Gastroesophageal sphincter (tissue), 3 donors: ENCODE results near the gene FAM83D.

Experiments used
- CTCF ChIP-seq, 4 experiments: fragments of 200-600 bp in 2 of 4; fragments of 450-650 bp in 2 of 4; sonication (generic) in 1 of 4; IDR thresholded peaks; one replicate each; pipeline ENCODE4 v1.5.1; 2017 to 2019; ENCODE audit warnings: antibody characterized with exemption in 4 of 4, mild to moderate bottlenecking in 2 of 4, moderate library complexity in 2 of 4
- EP300 ChIP-seq: sonication (generic); formaldehyde crosslinking; IDR thresholded peaks from one replicate; pipeline ENCODE4 v1.6.1; 2017; ENCODE audit warnings: antibody characterized with exemption, mild to moderate bottlenecking
- POLR2A ChIP-seq, 2 donors: fragments of 450-650 bp; IDR thresholded peaks; one replicate each; pipeline ENCODE4 v1.6.1; 2017; ENCODE audit warnings: antibody characterized with exemption in 2 of 2, mild to moderate bottlenecking in 2 of 2, moderate library complexity in 1 of 2
- POLR2AphosphoS5 ChIP-seq: sonication (generic); formaldehyde crosslinking; IDR thresholded peaks from one replicate; pipeline ENCODE4 v1.6.1; 2017; ENCODE audit warnings: antibody characterized with exemption

- no peak for TF ChIP-seq POLR2AphosphoS5
- no peak for TF ChIP-seq CTCF (IDR thresholded peaks at IDR 0.05)
- TF ChIP-seq POLR2A (IDR thresholded peaks at IDR 0.05), result no peak
- TF ChIP-seq EP300, result no peak
Observed at GRCh38 chr20:38990728-38991127, 64.5 kb downstream of the FAM83D start.
